NCI-H187 treated with DMSO at 0.1 percent for 48 hours (cell line): ENCODE results near the gene ETFRF1.
A peak's percentile ranks its signal among the peaks of the same experiment; 100 is the strongest.

Source experiments
- DNase-seq: peaks from one replicate; lab custom pipeline; 2025; lab: John Stamatoyannopoulos, UW

The ETFRF1 gene, protein sequence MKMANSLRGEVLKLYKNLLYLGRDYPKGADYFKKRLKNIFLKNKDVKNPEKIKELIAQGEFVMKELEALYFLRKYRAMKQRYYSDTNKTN

DNA sequence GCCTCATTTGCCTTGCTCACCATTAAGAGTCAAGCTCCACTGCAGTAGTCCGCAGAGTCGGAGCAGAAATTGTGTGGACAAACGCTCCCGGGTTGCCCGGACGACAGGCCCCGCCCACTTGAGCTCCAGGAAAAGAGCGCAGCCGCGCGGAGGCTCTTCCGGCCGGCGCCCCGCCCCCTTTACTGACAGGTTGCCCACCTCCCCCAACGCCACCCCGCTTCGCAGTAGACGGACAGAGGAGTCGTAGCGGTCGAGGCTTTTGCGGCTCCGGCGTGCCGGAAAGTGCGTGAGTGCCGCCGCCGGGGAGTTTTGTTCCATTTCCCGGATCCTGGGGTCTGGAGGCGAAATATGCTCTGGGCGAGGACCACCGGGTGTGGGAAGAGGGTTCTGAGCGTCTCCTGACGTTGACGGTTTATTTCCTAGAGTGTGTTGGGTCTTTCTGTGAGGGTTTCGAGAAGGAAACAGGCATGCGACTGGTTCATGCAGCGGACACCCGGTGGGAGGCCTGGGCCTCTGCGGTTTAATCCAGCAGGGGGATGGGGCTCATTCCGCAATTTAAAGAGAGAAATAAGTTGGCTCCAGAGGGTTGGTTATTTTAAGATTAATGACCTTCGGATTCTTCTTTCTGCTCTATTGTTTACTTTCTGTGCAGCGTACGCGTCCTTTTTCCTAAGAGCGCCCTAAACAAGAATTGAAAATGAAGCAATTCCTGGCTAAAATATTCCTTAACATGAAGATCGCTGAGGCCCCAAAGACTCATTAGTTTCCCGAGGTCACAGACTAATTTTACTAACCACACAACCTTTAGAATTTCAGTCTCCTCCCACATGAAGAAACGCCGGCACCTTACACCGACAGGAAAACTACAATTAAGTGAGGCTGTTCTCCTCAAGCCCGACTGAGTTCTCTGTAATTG is at the start of gene ETFRF1, which contains the start of gene DNAI7:
Gene ETFRF1 (plus strand): TSS at position 182 of the 916 bp plus-strand sequence. CDS start 8,720 bp downstream, outside the sequence.
Gene DNAI7 (minus strand): TSS at position 105 of the 916 bp plus-strand sequence. CDS start 82 bp downstream, at position 23.
- DNase-seq, result peak; percentile 81

DNA sequence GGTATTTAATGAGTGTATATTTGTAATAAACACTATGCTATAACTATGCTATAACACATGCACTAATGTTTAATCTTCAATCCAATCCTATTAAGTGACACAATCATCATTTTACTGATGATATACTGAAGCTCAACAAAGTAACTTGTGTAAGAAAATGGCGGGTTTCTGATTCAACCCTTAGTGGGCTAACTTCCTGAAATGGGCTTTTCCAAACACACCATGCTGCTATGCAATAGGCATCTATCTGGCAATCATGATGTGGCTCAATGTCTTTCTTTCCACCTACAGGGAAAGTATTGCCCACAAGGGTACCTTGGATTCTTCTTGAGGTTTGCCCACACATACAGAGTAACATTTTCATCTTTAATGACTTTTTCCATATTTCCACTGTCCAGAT is 48.4 kb upstream of the ETFRF1 start:
- no peak for DNase-seq

DNA sequence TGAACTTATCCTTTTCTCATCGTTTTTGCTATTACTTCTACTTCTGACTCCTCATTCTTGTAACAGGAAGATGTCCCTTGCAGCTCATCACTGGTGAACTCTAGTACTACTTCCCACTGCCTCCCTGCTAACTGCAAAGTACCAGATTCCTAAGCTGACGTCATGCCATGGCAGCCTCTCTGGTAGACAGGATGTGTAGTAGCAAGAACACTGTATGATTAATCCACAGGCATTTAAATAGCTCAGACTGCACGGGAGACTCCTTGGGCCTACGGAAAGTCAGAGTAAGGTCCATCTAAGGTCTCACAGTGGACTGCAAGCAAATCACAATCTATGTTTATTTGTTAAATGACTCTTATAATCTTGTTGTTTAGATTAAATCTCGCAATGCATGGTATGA is 43.6 kb upstream of the ETFRF1 start:
- DNase-seq, result no peak

DNA sequence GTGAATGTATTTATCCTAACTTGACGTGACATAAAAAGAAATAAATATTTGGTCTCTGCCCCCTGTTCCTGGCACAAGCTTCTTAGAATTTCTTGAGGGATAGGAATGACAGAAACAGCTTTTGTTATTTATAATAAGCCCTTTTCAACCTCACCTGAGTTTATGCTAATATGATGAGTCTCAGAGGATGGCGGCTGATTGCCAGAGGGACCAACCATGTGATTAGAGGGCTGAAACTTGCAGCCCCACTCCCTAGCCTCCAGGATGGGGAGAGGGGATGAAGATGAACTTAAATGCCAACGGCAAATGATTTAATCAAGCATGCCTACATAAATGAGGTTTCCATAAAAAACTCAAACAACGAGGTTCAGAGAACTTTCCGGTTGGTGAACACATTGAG is 43.0 kb upstream of the ETFRF1 start:
- DNase-seq, result no peak

DNA sequence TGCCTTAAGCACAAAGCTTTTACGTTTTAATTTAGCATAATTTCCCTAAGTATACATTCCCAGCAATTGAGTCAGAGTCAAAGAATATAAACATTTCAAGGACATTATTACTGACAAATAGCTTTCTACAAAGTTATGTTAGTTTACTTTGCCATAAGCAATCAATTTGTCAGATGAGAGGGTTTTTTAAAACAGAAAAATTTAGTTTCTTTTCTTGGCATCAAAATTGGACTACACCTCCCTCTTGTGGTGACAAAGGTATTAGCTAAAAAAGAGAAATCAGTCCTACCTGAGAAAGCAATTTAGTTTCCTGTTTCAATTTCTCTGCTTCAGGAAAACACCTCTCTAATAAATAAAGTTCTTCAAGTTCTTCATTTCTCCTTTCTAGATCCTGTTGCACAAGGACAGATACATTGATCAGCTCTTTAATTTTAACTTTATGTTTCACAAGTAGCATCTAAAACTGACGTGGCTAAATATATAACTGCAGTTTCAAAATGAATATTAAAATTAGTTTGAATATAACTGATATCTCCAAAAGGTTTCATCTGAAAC is 39.9 kb upstream of the ETFRF1 start:
- DNase-seq, result no peak

DNA sequence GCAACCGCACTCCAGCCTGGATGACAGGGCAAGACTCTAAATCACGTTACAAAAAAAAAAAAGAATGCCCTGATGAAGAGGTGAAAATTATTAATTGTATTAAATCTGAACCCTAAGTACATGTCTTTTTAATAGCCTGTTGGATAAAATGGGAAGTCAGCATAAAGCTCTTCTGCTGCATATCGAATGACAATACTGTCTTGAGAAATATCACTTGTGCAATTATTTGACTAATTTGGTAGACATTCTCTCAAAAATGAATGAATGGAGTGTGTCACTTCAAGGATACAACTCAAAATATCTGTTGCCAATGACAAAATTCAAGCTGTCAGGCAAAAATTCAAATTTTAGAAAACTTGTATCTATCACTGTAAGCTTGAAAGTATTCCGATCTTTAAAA is 39.0 kb upstream of the ETFRF1 start:
- DNase-seq, result no peak

DNA sequence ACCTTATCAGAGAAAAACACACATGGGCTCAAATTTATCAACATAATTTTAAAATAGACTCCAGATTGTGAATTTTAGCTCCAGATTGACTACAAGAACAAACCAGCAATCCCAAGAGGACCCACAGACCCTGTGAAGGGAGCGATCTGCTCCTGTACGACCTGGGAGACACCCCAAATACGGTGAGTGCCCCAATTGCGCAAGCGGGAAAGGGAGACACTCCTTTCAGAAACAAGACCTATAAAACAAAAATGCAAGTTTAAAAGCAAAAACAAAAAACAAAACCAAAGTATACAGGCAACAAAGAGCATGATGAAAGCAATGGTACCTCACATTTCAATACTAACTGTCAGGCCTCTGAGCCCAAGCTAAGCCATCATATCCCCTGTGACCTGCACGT is 32.2 kb upstream of the ETFRF1 start:
- no peak for DNase-seq

DNA sequence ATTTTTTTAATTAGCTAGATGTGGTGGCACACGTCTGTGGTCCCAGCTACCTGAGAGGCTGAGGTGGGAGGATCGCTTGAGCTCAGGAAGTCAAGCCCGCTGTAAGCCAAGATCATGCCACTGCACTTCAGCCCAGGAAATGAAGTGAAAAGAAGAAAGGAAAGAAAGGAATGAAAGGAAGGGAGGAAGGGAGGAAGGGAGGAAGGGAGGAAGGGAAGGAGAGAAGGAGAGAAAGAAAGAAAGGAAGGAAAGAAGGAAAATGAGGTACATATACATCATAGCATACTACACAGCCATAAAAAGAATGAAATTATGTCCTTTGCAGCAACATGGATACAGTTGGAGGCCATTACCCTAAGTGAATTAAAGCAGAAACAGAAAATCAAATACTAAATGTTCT is 12.3 kb upstream of the ETFRF1 start:
- DNase-seq, result no peak

DNA sequence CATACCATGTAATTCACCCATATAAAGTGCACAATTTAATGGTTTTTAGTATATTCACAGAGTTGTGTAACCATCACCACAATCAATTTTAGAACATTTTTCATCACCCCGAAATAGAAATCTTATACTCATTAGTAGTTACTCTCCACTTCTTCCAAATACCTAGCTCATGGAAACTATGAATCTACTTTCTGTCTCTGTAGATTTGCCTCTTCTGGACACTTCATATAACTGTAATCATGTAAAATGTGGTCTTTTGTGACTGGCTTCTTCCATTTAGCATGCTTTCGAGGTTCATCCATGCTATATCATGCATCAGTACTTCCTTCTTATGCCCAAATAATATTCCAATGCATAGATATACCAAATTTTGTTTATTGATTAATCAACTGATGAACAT is 10.9 kb upstream of the ETFRF1 start:
- no peak for DNase-seq

DNA sequence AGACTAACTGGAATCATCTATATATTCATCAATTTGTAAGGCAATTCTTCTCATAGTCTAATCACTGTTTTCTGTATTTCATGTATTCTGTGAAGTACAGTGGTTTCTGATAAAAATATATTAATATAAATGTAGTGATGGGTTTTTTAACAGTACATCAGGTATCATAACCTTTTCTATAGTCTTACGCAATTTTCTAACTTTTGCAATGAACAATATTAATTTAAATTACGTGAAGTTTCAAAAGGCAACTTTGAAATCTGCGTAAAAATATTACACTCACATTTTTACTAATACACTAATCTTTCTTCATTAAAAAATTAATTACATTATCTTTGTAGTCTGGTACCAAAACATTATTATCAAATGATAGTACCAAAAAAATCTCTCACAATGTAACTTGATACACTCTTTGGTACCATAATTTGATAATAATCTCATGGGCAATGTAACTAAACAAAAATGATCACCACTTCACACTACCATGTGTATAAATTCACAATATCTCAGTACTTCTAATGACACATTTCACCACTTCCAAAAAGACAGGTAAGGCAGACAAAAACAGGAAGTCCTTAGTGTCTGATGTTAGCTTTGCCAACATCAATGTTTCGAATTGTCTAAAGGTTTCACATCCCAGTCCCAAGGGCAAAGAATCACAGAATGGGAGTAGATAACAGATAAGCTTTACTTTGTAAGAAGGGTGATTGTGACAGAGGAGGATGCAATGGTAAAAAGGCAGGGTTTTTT is 8.8 kb upstream of the ETFRF1 start:
- DNase-seq, result no peak

DNA sequence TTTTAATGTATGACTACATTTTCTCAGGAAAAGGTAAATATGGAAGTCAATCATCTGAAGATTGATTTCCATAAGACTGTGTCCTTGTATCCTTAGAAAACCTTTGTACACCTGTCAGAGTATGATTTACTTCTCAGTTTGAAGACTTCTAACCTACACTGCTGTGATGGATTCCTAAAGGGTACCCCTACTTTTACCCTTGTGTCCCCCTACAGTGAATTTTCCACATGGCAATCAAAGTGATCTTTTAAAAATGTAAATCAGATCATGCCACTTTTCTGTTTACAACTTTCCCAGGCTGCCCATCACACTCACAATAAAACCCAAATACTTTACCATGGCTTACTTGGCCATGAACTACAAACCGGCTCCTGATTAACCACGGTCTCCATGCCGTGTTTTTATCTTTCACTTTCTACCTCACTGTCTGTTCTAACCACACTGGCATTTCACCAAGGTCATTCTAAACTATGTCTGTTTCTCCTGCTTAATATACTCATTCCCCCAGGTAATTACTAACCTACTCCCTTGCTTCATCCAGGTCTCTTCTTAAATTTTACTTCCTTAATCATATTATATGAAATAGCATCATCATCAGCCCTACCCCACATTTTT is 8.1 kb upstream of the ETFRF1 start:
- DNase-seq, result no peak

DNA sequence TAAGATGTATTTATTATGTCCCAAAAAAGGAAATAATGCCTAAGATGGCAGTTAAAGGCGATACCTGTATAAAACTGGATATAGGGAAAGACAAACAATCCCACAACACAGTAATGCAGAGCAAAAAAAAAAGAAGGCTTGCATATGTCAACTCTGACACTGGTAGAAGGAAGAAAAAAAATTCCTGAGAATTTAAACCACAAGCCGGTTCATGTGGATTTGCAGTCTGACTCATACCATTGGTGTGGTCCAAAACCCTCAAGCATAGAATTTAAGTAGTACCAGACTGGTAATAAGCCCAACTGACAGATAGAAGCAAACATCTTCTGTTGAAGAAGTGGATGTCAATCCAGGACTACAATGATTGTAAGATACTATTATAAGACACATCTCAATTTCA is 7.3 kb upstream of the ETFRF1 start:
- DNase-seq, result no peak

DNA sequence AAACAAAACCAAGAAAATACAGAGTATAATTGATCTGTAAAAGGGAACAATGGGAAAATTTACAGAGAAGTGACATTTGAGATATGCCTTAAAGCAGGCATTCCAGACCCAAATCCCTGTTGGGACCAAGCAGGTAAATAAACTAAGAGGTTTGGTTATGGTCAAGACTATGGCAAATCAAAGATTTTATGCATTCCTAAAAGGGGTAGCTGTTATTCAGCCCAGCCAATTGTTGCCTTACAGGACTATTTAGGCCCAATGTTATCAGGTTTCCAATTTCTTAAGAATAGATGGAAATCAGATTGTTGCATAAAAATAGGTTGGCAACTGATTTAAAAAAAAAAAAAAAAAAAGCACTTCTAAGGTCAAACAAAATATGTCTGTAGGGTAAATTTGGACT is 5.4 kb upstream of the ETFRF1 start:
- no peak for DNase-seq

DNA sequence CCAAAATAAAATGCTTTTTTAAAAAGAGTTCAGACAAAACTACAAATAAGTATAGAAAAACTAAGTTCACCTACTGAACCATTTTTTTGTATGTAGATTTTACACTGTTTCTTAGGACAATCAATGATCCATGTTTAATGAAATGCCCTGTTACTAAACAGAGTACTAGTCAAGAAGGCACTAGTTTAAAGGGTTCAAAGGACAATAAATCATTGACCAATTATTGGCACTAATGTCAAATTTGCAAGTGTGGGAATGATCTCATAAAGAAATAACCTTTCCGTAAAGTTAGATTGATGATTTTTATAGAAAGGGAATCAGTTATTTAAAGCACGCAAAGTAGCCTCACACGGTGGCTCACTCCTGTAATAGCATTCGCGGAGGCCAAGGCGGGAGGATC is 4.2 kb upstream of the ETFRF1 start:
- DNase-seq, result no peak

DNA sequence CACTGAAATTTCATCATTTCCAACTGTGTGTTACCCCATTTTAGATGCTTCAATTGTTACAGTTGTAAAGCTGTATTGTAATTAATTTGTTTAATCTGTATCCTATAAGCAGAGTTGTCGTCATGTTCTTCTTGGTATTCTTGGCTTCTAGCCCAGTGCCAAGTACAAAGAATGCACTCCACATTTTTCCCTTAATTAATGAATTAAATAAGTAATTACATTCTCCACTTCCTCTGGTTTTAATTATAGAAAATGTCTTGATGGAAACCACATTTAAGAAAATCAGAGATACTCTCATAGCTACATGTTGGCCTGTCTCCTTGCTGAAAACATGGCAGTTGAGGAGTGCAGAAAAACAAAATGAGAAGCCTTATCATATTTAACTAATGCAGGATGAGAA is 823 bp upstream of the ETFRF1 start:
- DNase-seq, result no peak

DNA sequence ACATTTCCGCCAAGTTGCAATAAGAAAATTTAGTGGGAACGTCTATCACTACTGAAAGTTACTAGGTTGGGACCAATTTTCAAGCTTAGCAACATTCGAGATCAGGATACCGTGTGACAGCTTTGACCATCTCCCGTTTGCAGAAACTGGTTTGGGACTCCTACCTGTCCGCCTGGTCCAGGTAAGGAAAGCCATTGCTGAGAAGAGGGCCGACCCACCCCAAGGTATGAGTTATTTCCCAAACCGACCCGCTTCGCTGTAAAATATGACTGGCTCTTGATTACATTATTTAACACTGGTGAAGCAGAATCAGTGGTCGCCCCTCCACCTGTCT is 348 bp upstream of the ETFRF1 start:
- no peak for DNase-seq

DNA sequence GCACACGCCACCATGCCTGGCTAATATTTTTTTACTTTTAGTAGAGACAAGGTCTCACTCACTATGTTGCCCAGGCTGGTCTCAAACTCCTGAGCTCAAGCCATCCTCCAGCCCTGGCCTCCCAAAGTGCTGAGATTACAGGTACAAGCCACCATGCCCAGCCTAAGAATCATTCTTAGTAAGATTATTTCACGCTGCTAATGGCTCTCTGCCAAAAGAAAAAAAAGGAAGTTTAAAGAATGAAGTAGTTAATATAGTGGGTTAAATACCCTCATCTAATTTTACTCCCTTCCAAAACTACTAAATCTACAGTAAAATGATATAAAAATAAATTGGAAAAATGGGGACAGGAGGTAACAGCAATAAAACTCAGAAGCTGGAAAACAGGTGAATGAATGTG is 2.6 kb downstream of the ETFRF1 start:
- no peak for DNase-seq

DNA sequence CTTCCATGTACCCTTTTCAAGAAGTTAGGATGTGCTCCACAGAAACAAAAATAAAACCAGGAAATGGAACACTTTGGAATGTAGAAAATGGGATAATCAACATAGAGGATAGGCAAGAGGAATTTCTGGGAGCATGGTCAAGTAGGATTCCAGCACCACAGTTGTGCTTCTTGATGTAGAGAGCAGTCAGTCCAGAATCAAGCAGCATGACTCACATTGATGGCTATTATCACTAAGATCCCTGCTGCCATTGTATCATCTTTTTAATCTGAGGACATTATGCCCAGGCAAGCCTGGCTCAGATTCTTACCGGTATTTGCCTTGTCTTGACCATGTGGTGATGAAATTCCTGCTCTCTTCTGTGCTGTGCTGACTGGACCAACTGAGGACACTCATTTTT is 5.7 kb downstream of the ETFRF1 start:
- DNase-seq, result no peak

DNA sequence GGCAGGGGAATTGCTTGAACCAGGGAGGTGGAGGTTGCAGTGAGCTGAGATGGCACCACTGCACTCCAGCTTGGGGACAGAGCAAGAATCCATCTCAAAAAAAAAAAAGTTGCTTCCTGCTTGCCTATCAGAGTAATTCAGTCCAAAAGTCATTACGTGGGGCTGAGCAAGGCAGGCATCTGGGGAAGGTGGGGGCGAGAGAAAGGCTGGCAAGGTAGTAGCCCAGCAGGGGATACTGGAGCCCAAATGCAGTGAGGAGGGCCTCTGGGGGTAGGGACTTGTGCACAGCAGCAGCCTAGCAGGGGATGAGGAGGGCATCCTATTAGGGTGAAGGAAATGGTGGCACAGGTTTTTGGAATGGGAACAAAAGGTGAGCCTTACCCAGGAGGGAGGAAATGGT is 7.1 kb downstream of the ETFRF1 start:
- no peak for DNase-seq

DNA sequence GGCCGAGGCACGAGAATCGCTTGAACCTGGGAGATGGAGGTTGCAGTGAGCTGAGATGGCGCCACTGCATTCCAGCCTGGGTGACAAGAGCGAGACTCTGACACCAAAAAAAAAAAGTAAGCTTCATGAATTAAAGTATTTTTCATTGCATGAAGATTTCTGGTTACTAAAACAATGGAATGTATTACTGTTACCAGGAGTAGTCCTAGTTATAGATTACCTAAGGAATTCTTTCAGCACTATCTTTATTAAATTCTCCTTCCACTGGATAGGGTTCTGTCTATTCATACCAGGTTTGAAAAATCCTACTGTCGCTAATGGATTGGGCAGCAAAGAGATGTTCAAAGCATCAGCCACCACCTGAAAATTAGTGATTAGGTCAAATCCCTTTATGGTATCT is 12.4 kb downstream of the ETFRF1 start:
- DNase-seq, result no peak

DNA sequence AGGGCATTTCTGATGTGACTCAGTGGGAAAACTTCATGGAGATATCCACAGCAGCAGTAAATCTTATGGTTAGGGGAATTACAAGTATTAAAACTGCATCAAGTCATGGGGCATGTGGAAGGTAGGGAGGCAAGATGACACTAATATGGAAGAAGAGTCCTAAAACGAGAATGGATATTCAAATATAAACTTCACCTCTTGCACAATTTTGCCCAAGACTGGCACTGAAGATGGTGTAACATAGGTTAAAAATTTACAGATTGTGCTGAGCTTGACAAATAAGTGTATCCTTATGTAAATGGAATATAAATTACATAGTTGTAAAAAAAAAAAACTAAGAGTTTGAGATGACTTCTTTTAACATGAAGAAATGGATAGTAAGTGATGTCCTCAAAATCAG is 12.8 kb downstream of the ETFRF1 start:
- DNase-seq, result no peak

DNA sequence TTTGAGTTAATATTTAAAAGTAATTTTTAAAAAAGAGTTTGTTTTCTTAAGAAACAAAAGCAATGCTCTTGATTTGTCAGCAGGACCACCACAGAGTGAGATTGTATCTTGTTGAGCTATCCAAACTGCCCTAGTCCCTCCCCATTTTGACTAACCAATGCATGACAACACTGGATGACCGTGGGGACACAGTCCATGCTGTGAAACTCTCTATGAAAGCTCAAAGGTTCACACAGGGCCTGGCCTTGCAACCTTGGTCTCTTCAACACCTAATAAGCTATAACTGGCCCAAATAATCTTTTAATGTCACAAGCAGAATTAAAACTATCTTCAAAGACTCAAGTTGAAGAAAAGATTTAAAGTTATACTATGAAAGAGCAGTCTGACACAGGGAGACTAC is 13.5 kb downstream of the ETFRF1 start:
- DNase-seq, result no peak
